DMS114 treated with DMSO at 0.1 percent for 48 hours (cell line): ENCODE measurements around the gene CCDC138.

Experiments
- DNase-seq: peaks from one replicate; lab custom pipeline; 2025; ENCODE audit not compliant: unreplicated experiment; lab: John Stamatoyannopoulos, UW

CCDC138 gene

DNA sequence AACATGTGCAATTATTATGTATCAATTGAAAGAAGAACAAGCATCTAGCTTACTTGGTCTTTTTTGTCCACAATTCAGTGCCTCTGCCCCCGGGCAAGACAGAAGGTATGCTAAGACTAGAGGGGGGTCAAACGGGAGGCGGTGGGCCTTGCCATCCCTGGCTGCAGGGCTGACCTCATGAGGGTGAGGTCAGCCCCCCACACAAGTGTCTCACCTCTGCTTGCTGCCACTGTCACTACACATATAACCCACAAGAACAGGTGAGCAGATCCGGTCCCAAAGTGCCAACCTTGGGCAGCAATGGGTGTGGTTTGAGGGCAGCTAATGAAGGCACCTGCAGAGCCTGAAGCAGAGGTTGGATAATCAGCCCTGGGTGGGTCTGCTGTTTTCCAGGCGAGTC, 131.0 kb downstream of the CCDC138 start:
- no peak for DNase-seq

- DNase-seq = no peak
Observed at GRCh38 chr2:108918156-108918874, 131.7 kb downstream of the CCDC138 start.

DNA sequence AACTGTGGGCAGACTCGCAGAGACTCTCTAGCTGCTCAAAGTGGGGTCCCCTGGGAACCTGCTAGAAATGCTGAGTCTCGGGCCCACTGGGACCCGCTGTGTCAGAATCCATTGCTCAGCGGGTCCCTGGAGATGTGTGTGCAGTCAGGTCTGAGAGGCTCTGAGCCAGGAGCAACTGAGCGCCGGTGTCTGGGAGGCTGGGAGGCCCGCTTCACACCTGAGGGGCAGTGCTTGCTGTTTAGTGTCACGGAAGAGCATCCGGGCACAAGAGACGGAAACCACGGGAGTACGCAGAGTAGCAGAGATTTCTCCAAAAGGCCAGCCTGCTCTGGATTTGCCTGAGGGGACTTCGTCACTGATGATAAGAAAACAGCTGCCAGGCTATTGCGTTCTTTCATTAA, 132.4 kb downstream of the CCDC138 start:
- DNase-seq = no peak

DNA sequence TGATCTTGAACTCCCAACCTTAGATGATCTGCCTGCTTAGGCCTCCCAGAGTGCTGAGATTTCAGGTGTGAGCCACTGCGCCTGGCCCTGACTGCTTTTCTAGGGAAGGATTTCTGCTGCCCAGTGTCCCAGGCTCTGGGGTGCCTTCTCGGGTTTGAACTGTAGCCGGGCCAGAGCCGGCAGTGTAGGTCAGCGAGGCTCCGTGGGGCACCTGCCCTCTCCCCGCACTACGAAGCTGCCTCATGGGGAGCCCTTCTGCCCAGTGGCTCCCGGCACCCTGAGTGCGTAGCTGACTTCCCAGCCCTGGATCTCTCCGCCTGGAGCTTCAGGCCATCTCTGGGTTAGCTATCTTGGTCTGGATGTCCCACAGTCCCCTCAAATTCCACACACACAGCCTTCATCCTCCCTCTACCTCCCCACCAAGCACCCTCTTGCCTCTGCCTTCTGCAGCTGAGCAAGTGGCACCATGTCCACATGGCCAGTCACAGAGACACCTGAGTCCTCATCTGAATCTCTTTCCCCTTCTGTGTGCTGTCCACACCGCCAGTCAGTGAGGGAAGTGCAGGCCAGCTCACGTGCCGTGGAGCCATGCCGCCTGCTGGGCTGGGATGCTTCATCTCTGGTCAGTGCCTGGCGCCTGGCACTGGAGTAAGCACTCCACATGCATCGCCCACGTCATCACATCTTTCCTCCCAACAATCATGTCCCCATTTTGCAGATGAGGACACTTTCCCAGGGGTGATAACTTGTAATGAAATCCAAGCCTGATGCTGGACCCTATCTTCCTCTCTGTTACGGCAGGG, 133.2 kb downstream of the CCDC138 start:
- no peak for DNase-seq

GRCh38 chr2:108920686-108921085, 134.1 kb downstream of the CCDC138 start:
- no peak for DNase-seq

DNA sequence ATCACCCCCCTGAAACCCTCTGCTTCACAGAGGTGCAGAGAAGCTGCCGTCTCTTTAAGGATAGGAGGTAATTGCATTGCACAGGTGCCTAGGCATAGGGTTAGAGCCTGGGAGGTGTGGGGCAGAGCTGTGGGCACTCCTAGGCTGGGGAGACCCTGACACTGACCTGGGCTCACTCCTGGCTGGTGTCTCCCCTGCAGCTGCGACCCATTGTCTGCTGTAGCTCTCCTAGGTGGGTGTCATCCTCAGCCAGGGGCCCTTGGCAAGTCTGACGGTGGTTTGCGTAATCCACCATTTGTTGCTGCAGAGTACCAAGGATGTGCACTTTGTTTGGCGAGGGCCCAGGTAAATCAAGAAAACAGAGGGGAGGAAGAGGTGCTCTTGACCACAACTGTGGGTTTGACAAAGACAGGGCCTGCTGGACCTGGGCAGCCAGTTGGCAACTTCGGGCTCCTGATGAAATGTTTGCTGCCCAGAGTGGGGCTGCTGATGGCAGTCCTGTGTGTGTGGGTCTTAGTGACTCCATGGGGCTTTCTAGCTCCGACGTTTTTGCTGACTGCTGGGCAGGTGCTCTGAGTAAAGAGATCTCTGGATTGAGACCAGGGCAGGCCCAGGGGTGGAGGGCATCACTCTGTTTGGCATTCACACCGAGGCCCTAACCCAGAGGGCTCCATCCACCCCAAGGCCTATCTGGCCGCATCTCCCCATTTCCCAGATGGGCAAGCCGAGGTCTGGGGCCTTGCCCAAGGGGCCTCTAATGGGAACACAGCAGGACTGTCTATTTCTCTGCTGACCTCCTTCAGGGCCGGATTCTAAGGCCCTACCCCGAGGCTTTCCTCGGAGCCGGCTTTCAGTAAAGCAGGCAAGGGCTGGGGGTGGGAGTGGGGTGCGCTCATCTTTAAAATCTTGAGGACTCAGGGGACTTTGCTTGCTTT, 134.8 kb downstream of the CCDC138 start:
- no peak for DNase-seq

GRCh38 chr2:108922141-108922915, 135.8 kb downstream of the CCDC138 start:
- DNase-seq = no peak

DNA sequence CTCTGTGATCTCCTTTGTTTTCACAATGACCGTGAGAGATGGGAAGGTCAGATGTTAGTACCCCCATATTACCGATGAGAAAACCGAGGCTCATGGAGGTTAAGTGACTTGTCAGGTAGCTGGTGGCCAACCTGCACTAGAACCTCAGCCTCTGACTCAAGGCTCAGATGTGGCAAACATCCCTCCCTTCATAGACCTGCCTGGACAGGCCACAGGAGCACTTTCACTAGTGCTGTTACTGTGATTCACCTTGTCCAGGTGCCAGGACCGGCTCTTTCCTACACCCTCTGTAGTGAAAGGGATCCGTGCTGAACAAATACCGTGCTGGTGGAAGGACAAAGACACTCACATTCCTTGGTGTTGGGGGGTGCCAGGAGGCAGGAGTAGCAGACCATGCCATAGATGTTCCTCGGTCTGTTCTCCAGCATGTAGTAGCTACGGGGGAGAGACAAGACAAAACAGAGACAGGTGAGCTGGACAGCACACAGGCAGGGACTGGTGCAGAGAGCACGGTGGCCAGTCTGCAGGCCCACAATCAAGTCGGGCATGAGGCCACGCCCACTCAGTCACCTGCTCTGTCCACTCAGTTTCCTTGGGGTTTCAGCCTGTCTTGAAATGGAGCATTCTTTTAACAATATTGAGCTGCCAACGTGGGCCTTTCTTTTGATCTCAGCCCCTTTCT, 136.6 kb downstream of the CCDC138 start:
- no peak for DNase-seq

- no peak for DNase-seq
Observed at GRCh38 chr2:108923736-108924579, 137.4 kb downstream of the CCDC138 start.

DNA sequence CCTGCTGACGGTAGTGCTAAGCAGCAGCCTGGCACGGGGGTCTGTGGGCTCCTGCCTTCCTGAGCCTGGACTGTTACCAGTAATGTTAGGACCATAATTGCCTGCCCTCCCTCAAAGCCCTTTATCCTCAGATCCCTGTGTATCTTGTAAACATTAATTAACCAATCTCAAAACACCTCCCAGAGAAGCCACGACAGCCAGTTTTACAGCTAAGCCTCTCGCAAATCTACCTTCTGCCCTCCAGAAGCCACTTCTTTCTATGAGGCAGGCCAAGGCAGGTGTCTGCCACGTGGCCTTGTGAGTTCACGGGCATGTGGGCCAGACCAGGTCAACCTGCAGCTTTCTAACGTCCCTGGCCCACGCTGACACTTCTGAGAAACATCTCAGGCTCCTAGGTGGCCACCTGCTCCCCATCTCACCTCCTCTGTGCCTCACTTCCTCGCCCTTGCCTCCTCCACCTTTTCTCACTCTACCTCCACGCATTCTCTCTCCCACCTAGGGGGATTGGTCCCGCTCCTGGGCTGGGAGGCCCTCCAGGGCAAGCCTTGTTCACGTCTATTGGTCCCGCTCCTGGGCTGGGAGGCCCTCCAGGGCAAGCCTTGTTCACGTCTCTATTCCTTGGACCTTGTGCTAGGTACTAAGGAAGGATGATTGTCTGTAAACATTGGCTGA, 138.1 kb downstream of the CCDC138 start:
- no peak for DNase-seq

DNA sequence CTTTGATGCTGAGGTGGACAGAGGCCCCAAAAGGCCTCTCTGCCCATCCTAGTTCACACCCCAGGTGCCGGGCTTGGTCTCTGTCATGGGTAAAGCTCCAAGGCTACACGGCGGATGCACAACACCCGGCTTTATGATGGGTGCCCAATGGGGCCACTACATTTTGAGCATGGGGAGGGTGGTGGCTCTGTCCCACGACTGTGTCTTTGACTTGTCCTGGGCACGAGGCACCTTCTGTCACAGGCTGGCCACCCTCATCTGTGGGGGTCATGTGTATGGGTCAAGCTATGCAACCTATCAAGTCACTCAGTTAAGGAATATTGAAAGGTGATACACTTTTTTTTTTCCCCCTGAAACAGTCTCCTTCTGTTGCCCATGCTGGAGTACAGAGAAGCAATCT, 138.7 kb downstream of the CCDC138 start:
- DNase-seq = no peak

GRCh38 chr2:108925735-108926134, 139.2 kb downstream of the CCDC138 start:
- no peak for DNase-seq
